Esophagus squamous epithelium (tissue), 5 donors: ENCODE data around the gene DLAT. TPM values are rescaled to one million over a fixed set of nuclear protein-coding genes. Genes with fewer than 3 reads are reported as not detected.
A peak's percentile ranks its signal among the peaks of the same experiment; 100 is the strongest.
"Not testable (repeated sequence)": the region's sequence is repeated elsewhere in the genome, so short reads cannot be mapped to it uniquely, and the experiment has no call there.

Source experiments
- DNase-seq: peaks from one replicate; lab custom pipeline; 2025; lab: John Stamatoyannopoulos, UW
- H3K27ac ChIP-seq, 4 donors: fragments of 200-600 bp; sonication (generic); one replicate each; pipeline ENCODE4 v1.5.1; 2016 to 2019; ENCODE audit warnings: mild to moderate bottlenecking in 1 of 4
- H3K27me3 ChIP-seq, 4 donors: fragments of 200-600 bp; sonication (generic); 1 replicate in 3 of 4; 2 replicates in 1 of 4; pipeline versions ENCODE4 v1.5.1 to v1.6.0; 2017 to 2021; ENCODE audit warnings: antibody characterized with exemption in 1 of 4
- H3K36me3 ChIP-seq, 3 donors: fragments of 200-600 bp; sonication (generic); one replicate each; pipeline ENCODE4 v1.5.1; 2016 to 2019
- H3K4me1 ChIP-seq, 3 donors: fragments of 200-600 bp; sonication (generic); one replicate each; pipeline ENCODE4 v1.5.1; 2017 to 2019
- H3K4me3 ChIP-seq, 4 donors: fragments of 200-600 bp; sonication (generic); 1 replicate in 3 of 4; 2 replicates in 1 of 4; pipeline ENCODE4 v1.5.1; 2016 to 2019; ENCODE audit warnings: mild to moderate bottlenecking in 2 of 4, moderate library complexity in 1 of 4
- H3K9me3 ChIP-seq, 3 donors: fragments of 200-600 bp; sonication (generic); one replicate each; pipeline ENCODE4 v1.5.1; 2016 to 2019
- POLR2A ChIP-seq, 4 donors: fragments of 450-650 bp; IDR thresholded peaks; one replicate each; pipeline ENCODE4 v1.6.1; 2017; ENCODE audit warnings: antibody characterized with exemption in 4 of 4, mild to moderate bottlenecking in 4 of 4, moderate library complexity in 3 of 4
- WGBS, 2 donors: methylation state at CpG; one replicate each; pipeline ENCODE4 v1.1.5; 2018; 5-methylcytosine and 5-hydroxymethylcytosine counted together
- intact Hi-C: fragments of 100-400 bp; cut with DNase I; formaldehyde crosslinking; loops from one replicate; pipeline ENCODE4 v1.15.0; 2022
- total RNA-seq, 4 donors: library from RNA; depleted of rRNA; stranded (reverse); fragments of >200 nt; gene quantifications; one replicate each; pipeline ENCODE4 v1.1.0, GENCODE V29; 2016
- TF ChIP-seq, protein P1 (sequence below), 6 experiments: fragments of 450-650 bp in 4 of 6; fragments of 200-600 bp in 2 of 6; sonication (generic) in 2 of 6; IDR thresholded peaks; one replicate each; pipeline ENCODE4 v1.5.1; 2016 to 2019; ENCODE audit warnings: antibody characterized with exemption in 6 of 6, mild to moderate bottlenecking in 4 of 6, moderate library complexity in 4 of 6
- donor health status: DM: yes; HTN: yes; CAD: no.

The DLAT gene
- total RNA-seq, 4 donors from 2014 or later, result 28.9 to 56.5 (median 39.4) TPM

DNA sequence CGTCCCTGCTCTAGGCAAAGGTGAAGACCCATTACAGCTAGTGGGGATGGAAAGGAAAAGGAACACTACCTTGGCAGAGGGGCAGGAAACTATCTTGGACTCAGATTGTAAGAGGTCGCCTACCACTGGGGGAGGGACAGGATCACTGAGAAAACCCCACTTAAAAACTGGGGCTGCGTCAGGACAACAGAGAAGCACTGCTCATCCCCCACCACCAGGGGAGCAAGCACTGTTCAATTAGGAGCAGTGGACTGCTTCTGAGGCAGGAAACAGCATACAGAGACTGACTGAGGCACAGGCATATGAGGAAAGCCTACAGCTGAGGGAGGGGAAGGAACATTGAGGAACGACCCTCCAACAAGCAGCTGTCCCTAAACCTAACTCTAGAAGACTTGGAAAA is 20.8 kb upstream of the DLAT start:
- Histone ChIP-seq H3K27me3 (no peaks in the 10 kb centered on the region), H3K27ac (no peak overlapping the region), H3K4me1 (peaks cover 0 to 12% (median 0%) of the 10 kb centered on the region in 3 donors), H3K4me3 (no peak overlapping the region), H3K36me3 (peaks cover 0 to 39% (median 4%) of the 10 kb centered on the region in 3 donors), H3K9me3 (no peaks in the 10 kb centered on the region)
- TF ChIP-seq POLR2A (IDR thresholded peaks at IDR 0.05), result no peak
- TF ChIP-seq, protein P1, sequence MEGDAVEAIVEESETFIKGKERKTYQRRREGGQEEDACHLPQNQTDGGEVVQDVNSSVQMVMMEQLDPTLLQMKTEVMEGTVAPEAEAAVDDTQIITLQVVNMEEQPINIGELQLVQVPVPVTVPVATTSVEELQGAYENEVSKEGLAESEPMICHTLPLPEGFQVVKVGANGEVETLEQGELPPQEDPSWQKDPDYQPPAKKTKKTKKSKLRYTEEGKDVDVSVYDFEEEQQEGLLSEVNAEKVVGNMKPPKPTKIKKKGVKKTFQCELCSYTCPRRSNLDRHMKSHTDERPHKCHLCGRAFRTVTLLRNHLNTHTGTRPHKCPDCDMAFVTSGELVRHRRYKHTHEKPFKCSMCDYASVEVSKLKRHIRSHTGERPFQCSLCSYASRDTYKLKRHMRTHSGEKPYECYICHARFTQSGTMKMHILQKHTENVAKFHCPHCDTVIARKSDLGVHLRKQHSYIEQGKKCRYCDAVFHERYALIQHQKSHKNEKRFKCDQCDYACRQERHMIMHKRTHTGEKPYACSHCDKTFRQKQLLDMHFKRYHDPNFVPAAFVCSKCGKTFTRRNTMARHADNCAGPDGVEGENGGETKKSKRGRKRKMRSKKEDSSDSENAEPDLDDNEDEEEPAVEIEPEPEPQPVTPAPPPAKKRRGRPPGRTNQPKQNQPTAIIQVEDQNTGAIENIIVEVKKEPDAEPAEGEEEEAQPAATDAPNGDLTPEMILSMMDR (IDR thresholded peaks at IDR 0.05), result peak in 4 of 6 experiments; percentile 13 to 50 (median 30)
- DNase-seq, result no peak
- intact Hi-C loops, result no loop called here
- whole genome bisulfite sequencing, 2 donors, result 80 to 85% methylated on average over 4 of the region's 4 CpGs

DNA sequence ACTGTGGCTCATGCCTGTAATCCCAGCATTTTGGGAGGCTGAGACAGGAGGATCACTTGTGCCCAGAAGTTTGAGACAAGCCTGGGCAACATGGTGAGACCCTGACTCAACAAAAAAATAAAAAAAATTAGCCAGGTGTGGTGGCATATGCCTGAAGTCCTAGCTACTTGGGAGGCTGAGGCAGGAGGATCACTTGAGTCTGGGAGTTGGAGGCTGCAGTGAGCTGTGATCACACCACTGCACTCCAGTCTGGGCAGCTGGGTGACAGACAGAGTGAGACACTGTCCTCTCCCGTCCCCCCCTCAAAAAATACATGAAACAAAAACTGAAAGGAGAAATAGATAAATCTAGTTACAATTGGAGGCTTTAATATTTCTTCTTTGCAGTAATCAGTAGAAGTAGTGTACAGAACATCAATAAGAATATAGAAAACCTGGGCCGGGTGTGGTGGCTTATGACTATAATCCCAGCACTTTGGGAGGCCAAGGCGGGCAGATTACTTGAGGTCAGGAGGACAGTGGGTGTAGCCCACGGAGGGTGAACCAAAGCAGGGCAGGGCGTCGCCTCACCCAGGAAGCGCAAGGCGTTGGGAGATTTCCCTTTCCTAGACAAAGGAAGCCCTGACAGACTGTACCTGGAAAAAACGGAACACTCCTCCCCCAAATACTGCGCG is 19.6 kb upstream of the DLAT start:
- H3K36me3 ChIP-seq, result peaks cover 0 to 30% (median 4%) of the 10 kb centered on the region in 3 donors
- 58 to 60% methylated on average over 11 of the region's 11 CpGs for WGBS, 2 donors
- no peak for DNase-seq
- H3K27ac ChIP-seq, result peak overlapping the region; percentile 57 to 78 (median 70)
- intact Hi-C loops, result no loop called here
- H3K4me1 ChIP-seq, result peaks cover 0 to 12% (median 0%) of the 10 kb centered on the region in 3 donors
- H3K4me3 ChIP-seq, result peak overlapping the region in 3 of 4 donors; percentile 2 to 16 (median 10)
- H3K27me3 ChIP-seq, result no peaks in the 10 kb centered on the region
- TF ChIP-seq, protein P1 (IDR thresholded peaks at IDR 0.05), result no peak
- TF ChIP-seq POLR2A (IDR thresholded peaks at IDR 0.05), result no peak
- no peaks in the 10 kb centered on the region for H3K9me3 ChIP-seq

DNA sequence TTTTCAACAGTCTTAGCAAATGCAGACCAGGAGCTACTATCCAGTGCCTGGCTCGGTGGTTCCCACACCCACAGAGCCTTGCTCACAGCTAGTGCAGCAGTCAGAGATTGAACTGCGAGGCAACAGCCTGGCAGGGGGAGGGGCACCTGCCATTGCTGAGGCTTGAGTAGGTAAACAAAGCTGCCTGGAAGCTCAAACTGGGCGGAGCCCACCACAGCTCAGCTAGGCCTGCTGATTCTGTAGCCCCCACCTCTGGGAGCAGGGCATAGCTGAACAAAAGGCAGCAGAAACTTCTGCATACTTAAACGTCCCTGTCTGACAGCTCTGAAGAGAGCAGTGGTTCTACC is 19.1 kb upstream of the DLAT start:
- Histone ChIP-seq H3K4me1 (peaks cover 0 to 12% (median 0%) of the 10 kb centered on the region in 3 donors), H3K36me3 (peaks cover 0 to 25% (median 4%) of the 10 kb centered on the region in 3 donors), H3K4me3 (peak overlapping the region in 3 of 4 donors; percentile 2 to 16 (median 10)), H3K27ac (peak overlapping the region; percentile 57 to 78 (median 70))
- no CpG with 5 or more reads among the region's 4 CpGs for WGBS, 2 donors
- H3K27me3 ChIP-seq, DNase-seq, H3K9me3 ChIP-seq, intact Hi-C loops: not testable (repeated sequence)

DNA sequence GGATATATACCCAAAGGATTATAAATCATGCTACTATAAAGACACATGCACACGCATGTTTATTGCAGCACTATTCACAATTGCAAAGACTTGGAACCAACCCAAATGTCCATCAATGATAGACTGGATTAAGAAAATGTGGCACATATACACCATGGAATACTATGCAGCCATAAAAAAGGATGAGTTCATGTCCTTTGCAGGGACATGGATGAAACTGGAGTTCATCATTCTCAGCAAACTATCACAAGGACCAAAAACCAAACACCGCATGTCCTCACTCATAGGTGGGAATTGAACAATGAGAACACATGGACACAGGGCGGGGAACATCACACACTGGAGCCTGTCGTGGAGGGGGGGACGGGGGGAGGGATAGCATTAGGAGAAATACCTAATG is 13.8 kb upstream of the DLAT start:
- H3K36me3 ChIP-seq, intact Hi-C loops, H3K27me3 ChIP-seq, H3K27ac ChIP-seq, H3K9me3 ChIP-seq, DNase-seq, H3K4me3 ChIP-seq: not testable (repeated sequence)
- 80 to 81% methylated on average over 5 of the region's 5 CpGs for WGBS, 2 donors
- peaks cover 0 to 12% (median 5%) of the 10 kb centered on the region in 3 donors for H3K4me1 ChIP-seq

DNA sequence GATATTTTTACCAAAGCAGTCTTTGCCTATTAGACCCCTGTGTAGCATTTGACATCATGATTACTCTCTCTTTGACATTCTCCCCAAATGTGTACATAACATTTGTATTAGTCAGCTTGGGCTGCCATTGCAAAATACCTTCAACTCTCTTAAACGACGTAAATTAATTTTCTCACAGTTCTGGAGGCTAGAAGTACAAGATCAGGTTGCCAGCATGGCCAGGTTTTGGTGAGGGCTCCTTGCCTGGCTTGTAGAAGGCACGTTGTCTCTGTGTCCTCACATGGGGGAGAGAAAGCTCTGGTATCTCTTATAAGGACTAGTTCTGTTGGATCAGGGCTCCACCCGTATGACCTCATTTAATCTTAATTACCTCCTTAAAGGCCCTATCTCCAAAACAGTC is 12.3 kb upstream of the DLAT start:
- no peak for DNase-seq
- Histone ChIP-seq H3K9me3 (no peaks in the 10 kb centered on the region), H3K27me3 (no peaks in the 10 kb centered on the region), H3K4me1 (peaks cover 9 to 25% (median 19%) of the 10 kb centered on the region in 3 donors), H3K4me3 (no peak overlapping the region), H3K27ac (no peak overlapping the region), H3K36me3 (no peaks in the 10 kb centered on the region)
- intact Hi-C loops, result no loop called here
- 60 to 76% methylated on average over 3 to 4 of the region's 4 CpGs for WGBS, 2 donors
- no peak for TF ChIP-seq POLR2A (IDR thresholded peaks at IDR 0.05)
- TF ChIP-seq, protein P1 (IDR thresholded peaks at IDR 0.05), result no peak

DNA sequence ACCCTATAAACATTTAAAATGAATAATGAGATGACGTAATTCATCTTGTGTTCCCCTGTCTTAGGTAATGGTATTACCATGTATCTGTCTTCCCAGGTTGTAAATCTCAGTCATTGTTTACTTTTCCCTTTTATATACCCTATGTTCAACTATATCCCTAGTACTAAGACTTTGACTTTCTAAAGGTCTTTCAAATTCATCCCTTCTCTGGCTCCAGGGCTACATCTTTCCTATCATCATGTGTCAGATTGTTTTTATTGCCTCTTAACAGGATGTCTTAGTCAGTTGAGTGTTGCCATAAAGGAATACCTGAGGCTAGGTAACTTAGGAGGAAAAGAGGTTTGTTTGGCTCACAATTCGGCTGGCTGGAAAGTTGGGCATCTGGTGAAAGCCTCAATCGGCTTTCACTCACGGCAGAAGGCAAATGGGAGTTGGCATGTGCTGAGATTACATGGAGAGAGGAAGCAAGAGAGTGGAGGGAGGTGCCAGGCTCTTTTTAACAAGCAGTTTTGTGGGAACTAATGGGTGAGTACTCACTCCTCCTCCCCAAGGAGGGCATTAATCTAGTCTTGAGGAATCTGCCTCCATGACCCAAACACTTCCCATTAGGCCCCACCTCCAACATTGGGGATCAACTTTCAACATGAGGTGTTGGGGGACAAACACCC is 11.6 kb upstream of the DLAT start:
- WGBS, 2 donors, result 42 to 64% methylated on average over 4 of the region's 4 CpGs
- H3K27ac ChIP-seq, result peak overlapping the region in 1 of 4 donors; percentile 25
- H3K4me1 ChIP-seq, result peaks cover 9 to 27% (median 19%) of the 10 kb centered on the region in 3 donors
- no peaks in the 10 kb centered on the region for H3K9me3 ChIP-seq
- DNase-seq, result no peak
- intact Hi-C loops, result no loop called here
- TF ChIP-seq POLR2A (IDR thresholded peaks at IDR 0.05), result no peak
- TF ChIP-seq, protein P1 (IDR thresholded peaks at IDR 0.05), result no peak
- no peak overlapping the region for H3K4me3 ChIP-seq
- H3K36me3 ChIP-seq, result no peaks in the 10 kb centered on the region
- H3K27me3 ChIP-seq, result no peaks in the 10 kb centered on the region
